ENCODE results near the gene HCN1. TPM values are rescaled to one million over a fixed set of nuclear protein-coding genes. Genes with fewer than 3 reads are reported as not detected.

Gene HCN1
- polyA plus RNA-seq, 3 donors, result not detected

- DNase-seq, result no peak
- Mint-ChIP-seq H3K4me3 (no peak overlapping the region), H3K27ac (no peak overlapping the region), H3K27me3 (ENCODE audit: low read depth in 3 of 3) (no peaks in the 10 kb centered on the region), H3K9me3 (peaks cover 0 to 9% (median 3%) of the 10 kb centered on the region in 7 donors), H3K4me1 (no peaks in the 10 kb centered on the region), H3K36me3 (no peaks in the 10 kb centered on the region)
- no peaks in the 10 kb centered on the region for H4K20me1 ChIP-seq (ENCODE audit: insufficient read depth, low read length)
- TF ChIP-seq CTCF (IDR thresholded peaks at IDR 0.05), result no peak
- H3K36me3 ChIP-seq (replicated peaks in 1 of 2; ENCODE audit: control insufficient read depth in 1 of 2, insufficient read depth in 2 of 2, low read length in 2 of 2), result no peaks in the 10 kb centered on the region
- H3K79me2 ChIP-seq (ENCODE audit: insufficient read depth, low read length), result no peaks in the 10 kb centered on the region
- no peak overlapping the region for H3K9ac ChIP-seq (ENCODE audit: insufficient read depth, low read length, poor library complexity, severe bottlenecking)
- no peak overlapping the region for H3K4me3 ChIP-seq (replicated peaks in 1 of 3; ENCODE audit: low read depth in 2 of 3, low read length in 3 of 3)
- no peaks in the 10 kb centered on the region for H3K9me3 ChIP-seq (replicated peaks in 1 of 2; ENCODE audit: control insufficient read depth in 1 of 2, insufficient read depth in 1 of 2, low read length in 2 of 2)
- WGBS (ENCODE audit: insufficient coverage), result 88% methylated on average over 2 of the region's 5 CpGs
- H3K27me3 ChIP-seq (ENCODE audit: control insufficient read depth in 2 of 2, insufficient read depth in 2 of 2, low read length in 2 of 2), result no peaks in the 10 kb centered on the region
- H2AFZ ChIP-seq (ENCODE audit: insufficient read depth, low read depth, low read length, poor library complexity, severe bottlenecking), result no peak overlapping the region
- H3K27ac ChIP-seq (ENCODE audit: low read depth in 1 of 2, low read length in 2 of 2), result no peak overlapping the region
- no peak overlapping the region for H3K4me2 ChIP-seq (replicated peaks; ENCODE audit: extremely low read depth, low read length, poor library complexity, severe bottlenecking)
- H3K4me1 ChIP-seq (ENCODE audit: control insufficient read depth in 1 of 2, insufficient read depth in 2 of 2, low read length in 2 of 2), result no peaks in the 10 kb centered on the region
- intact Hi-C loops (cut with micrococcal nuclease), result no loop called here
These were observed 41.0 kb upstream of the HCN1 start for GRCh38 chr5:45737153-45737552.

- no peaks in the 10 kb centered on the region for H3K4me1 Mint-ChIP-seq
- no peak overlapping the region for H3K27ac Mint-ChIP-seq
- H3K4me3 ChIP-seq (replicated peaks in 1 of 3; ENCODE audit: low read depth in 2 of 3, low read length in 3 of 3), result no peak overlapping the region
- intact Hi-C loops (cut with micrococcal nuclease), result no loop called here
- no peaks in the 10 kb centered on the region for H3K36me3 Mint-ChIP-seq
- peaks cover 0 to 5% of the 10 kb centered on the region in 2 donors for H3K9me3 ChIP-seq (replicated peaks in 1 of 2; ENCODE audit: control insufficient read depth in 1 of 2, insufficient read depth in 1 of 2, low read length in 2 of 2)
- H3K27ac ChIP-seq (ENCODE audit: low read depth in 1 of 2, low read length in 2 of 2), result no peak overlapping the region
- no peaks in the 10 kb centered on the region for H3K36me3 ChIP-seq (replicated peaks in 1 of 2; ENCODE audit: control insufficient read depth in 1 of 2, insufficient read depth in 2 of 2, low read length in 2 of 2)
- no peaks in the 10 kb centered on the region for H3K79me2 ChIP-seq (ENCODE audit: insufficient read depth, low read length)
- no CpG with 5 or more reads among the region's 3 CpGs for WGBS (ENCODE audit: insufficient coverage)
- no peaks in the 10 kb centered on the region for H3K4me1 ChIP-seq (ENCODE audit: control insufficient read depth in 1 of 2, insufficient read depth in 2 of 2, low read length in 2 of 2)
- DNase-seq, result no peak
- no peak overlapping the region for H3K4me3 Mint-ChIP-seq
- TF ChIP-seq CTCF (IDR thresholded peaks at IDR 0.05), result no peak
- H4K20me1 ChIP-seq (ENCODE audit: insufficient read depth, low read length), result no peaks in the 10 kb centered on the region
- peaks cover 0 to 5% (median 3%) of the 10 kb centered on the region in 7 donors for H3K9me3 Mint-ChIP-seq
- H3K27me3 ChIP-seq (ENCODE audit: control insufficient read depth in 2 of 2, insufficient read depth in 2 of 2, low read length in 2 of 2), result no peaks in the 10 kb centered on the region
- H3K4me2 ChIP-seq (replicated peaks; ENCODE audit: extremely low read depth, low read length, poor library complexity, severe bottlenecking), result no peak overlapping the region
- H3K27me3 Mint-ChIP-seq (ENCODE audit: low read depth in 3 of 3), result peaks cover 0 to 1% (median 0%) of the 10 kb centered on the region in 3 donors
- H2AFZ ChIP-seq (ENCODE audit: insufficient read depth, low read depth, low read length, poor library complexity, severe bottlenecking), result no peak overlapping the region
- no peak overlapping the region for H3K9ac ChIP-seq (ENCODE audit: insufficient read depth, low read length, poor library complexity, severe bottlenecking)
These were observed 29.4 kb upstream of the HCN1 start for GRCh38 chr5:45725537-45725936.
